Measurements from ENCODE around the gene RNU5D-1. TPM values are rescaled to one million over a fixed set of nuclear protein-coding genes. Genes with fewer than 3 reads are reported as not detected.

Gene RNU5D-1
- total RNA-seq, 1 experiment from 2014 or later: not detected

DNA sequence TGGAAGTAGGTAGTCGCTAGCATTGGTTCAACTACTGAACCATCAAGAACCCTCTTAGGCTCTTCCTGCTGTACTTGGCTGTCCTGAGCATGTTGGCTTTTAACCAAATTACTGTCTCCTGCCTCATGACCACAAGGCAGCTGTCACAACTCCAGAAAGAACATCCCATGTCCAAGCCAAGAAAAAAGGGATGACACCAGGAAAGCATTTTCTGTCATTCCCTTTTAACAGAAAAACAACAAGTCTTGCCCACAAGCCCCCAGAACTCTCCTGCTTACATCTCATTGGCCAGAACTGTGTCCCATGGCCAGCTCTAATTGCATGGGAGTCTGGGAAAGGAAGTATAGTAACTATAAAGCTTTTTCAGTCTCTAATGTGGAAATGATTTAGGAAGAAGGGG is 2.4 kb upstream of the RNU5D-1 start:
- peak; percentile 82 for DNase-seq (ENCODE audit: low read depth)

DNA sequence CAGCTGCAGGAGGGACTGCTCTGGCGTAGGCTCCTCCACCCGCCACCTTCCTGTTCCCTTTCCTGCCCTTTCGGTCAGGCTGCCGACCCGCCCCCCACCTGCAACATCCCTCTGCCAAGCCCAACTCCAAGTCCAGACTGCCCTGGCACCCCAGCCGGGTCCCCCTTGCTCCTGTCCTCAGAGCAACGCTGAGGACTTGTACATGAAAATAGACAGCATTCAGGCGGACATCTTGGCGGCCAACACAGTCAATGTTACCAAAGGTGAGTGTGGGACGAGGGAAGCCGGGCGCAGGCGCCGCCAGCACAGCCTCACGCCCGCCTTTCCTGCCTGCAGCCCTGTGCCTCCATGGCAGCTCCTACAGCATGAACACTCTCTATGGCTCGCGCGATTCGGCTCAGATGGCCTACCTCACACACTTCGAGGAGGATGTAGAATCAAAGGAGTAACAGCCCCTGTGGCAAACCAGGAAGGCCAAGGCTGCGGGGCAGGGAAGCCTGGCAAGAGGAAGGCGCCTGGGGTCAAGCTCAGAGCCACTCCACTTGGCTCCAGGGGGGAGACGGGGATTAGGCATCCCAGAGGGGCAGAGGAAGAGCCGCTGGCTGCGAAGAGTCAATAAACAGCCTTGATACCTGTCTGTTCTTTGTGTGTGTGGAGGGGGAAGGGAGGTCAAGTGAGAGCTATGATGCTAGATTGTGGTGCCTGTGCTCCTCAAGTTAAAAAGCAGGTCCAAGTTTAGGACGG is 5.8 kb downstream of the RNU5D-1 start:
- DNase-seq (ENCODE audit: low read depth): no peak

DNA sequence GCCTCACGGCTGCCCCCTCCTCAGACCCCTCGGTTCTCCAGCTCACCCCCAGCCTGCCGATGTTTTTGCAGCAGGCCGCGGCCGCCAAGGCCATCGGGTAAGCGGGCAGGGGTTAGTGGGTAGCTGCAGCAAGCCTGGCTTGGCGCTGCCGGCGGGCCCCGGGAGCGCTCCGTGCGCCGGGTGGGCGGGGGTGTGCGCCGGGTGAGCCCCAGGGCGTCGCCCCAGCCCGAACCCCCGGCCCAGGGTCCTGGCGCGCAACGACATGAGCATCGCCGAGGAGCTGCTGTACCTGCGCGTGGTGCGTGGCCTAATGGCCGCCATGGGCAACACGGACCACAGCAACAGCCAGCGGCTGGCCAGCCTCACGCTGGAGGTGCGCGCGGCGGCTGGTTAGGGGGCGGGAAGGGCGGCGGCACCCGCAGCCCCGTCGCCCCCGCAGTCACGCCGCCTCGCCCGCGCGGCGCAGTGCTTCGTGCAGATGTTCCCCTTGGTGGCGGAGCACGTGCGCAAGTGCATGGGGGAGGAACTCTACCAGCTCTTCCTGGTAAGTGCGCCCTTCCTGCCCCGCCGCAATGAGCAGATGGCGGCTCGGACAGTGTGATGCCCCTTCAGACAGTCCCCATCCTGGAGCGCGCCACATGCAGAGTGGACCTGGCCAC is 6.5 kb downstream of the RNU5D-1 start:
- no peak for DNase-seq (ENCODE audit: low read depth)

DNA sequence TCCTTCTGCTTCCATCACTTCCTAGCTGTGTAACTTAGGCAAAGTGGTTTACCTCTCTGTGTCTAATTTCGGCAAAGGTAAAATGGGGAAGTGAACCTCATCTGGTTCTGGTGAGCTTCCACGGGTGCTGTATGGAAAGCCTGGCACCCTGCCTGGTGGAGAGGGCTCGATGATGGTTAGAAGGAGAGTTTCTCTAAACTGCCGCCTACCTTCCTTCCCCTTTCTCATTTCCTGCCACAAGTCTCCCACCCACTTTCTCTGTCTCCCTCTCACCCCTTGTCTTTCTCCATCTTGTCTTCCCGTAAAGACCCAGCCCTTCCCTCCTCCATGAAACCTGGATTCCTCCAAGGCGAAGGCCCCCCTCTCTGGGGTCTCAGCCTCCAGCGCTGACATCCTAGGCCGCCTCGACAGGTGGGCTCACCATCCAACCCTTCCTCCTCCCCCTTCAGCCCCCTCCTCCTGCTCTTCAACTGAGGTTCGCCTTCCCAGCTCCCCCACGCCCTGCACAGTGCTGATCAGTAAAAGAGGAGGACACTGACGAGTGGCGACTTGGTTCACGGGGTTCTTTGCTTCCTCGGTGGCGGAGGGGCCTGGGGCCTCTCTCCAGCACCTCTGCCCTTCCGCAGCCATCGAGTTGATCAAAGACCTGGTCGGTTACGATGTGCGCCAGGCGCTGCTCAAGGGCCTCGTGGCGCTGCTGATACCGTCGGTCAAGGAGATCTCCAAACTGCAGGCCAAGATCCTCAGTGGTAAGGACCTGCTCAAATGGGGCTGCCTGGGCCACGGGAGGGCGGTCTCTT is 7.3 kb downstream of the RNU5D-1 start:
- no peak for DNase-seq (ENCODE audit: low read depth)

DNA sequence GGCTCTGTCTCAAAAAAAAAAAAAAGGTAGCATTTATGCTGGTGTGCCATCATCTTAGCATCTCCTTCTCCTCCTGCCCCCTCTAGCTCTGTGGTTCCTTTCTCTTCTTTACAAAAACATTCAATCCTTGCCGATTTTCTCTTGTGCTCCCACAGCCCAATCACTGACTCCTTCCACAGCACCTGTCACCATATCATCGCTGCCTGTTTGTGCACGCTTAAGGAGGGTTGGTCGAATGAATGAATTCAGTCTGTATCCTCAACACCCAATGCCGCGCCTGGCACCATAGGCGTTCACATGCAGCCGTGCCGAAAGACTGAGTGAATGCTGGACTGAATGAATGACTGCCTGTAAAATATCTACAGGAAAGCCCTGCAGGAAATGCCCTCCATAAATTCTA is 7.9 kb downstream of the RNU5D-1 start:
- DNase-seq (ENCODE audit: low read depth): no peak

DNA sequence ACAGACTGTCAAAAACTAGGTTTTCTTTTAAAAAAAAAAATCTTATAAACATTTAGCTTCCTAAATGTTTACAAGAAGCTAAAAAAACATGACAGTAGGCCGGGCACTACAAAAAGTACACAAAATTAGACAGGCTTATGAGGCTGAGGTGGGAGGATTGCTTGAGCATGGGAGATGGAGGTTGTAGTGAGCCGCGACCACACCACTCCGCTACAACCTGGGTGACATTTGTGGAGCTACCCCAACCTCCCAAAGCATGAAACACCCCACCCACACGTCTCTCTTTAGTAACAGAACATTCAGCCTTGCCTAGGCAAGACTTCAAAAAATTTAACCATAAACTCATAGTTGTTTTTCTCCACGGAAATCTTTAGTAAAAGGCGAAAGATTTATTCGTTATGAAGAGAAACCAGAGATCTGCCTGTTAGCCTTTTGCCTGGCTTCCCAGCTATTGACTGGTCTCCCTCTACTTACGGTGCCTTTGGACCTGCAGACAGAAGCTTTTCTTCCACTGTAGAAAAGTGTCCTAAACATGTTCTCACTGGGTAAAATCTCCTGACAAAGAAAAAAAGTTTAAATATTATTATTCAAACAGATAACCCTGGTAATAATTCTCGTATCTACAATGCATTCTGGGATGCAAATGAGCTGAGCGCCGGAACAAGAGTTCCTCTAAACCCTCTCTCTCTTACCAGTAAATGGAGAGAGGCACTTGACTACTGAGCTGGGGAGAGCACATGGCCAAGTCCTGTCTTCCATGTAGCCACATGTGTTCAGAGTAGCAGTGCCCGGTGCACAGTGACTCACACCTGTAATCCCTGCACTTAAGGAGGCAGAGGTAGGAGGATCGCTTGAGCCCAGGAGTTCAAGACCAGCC is 9.2 kb downstream of the RNU5D-1 start:
- peak; percentile 93 for DNase-seq (ENCODE audit: low read depth)

DNA sequence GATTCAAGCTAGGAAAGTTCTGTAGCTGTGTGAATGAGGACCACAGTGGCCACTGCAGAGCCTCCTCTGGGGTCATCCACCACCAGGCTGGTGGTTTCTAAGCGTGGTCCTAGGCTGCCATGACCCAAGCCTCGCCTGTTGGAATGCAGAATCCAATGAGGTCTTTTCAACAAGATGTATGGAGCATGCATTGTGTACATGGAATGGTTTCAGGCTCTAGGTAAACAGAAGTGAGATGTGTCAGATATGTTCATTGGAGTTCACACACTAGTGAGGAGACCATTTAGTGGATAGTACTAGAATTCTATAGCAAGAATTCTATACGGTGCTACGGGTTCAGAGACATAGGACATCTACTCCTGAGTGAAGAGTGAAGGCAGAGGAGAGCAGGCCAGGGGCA is 10.7 kb downstream of the RNU5D-1 start:
- DNase-seq (ENCODE audit: low read depth): no peak

DNA sequence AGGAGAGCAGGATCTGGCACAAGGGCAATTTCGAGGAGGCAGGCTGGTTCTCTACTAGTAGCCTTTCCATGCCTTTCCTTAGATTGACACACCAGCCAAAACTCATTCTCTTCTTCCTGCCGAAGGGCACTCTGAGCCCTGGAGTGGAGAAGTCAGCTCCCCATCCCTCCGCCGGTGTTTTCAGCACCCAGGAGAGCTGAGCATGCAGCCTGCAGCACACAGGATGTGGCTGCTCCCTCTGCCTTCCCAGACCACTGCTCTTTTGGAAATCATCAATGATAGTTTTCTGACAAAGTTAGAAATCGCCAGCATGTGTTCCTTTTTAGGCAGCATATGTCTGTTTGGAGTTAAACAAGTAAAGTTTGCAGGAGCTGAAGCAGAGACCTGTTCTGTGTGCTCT is 11.7 kb downstream of the RNU5D-1 start:
- no peak for DNase-seq (ENCODE audit: low read depth)

DNA sequence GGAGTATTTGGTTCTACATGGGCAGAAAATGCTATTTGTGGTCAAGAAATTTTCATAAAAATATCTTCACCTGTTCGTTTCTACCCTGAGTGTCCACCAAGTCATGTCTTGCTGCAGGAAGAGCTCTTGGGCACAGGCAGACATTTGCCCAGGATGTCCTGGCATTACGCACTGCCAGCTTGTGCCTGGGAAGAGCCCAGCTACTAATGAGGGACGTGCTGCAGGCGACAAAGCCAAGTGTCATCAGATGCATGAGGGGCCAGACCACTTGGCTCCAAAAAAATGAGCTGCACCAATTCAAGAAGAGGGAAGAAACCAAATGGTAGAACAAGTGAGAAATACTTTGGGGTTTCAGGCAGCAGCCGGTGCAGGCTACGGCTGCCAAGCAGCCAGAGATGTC is 12.9 kb downstream of the RNU5D-1 start:
- DNase-seq (ENCODE audit: low read depth): no peak

DNA sequence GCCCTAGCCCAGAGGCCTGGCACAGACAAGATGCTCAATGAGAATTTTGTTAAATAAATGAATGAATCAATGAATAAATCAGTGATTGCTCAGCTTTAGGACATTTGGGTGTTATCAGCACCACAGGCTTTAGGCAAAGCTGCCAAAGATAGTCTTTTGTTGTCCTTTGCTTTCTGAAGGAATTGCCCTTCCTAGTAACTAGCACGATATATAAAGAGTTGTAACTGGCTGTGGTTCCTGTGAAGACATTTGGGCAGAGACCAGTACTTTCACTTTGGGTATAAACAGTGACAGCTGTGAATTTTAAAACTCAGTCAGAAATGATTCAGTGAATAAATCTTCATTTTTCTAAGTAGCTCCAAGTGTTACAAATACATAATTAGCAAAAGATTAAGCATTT is 13.3 kb downstream of the RNU5D-1 start:
- DNase-seq (ENCODE audit: low read depth): no peak

DNA sequence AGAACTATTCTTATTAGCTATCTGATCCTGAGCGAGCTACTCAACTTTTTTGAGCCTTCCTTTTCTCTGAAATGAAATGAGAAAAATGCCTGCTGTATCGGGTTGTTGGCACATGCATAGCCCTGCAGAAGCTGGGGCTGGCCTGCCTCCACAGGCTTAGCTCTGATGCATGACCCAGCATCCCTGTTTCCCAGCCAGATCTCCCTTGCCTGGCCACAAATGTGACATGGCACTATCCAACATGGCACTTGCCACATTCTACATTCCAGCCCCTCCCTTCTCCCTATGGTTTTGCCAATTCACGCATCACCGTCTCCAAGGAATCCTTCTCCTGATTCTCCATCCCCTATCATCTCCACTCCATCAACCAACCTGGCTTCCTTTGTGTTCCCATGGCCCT is 13.8 kb downstream of the RNU5D-1 start:
- DNase-seq (ENCODE audit: low read depth): no peak

DNA sequence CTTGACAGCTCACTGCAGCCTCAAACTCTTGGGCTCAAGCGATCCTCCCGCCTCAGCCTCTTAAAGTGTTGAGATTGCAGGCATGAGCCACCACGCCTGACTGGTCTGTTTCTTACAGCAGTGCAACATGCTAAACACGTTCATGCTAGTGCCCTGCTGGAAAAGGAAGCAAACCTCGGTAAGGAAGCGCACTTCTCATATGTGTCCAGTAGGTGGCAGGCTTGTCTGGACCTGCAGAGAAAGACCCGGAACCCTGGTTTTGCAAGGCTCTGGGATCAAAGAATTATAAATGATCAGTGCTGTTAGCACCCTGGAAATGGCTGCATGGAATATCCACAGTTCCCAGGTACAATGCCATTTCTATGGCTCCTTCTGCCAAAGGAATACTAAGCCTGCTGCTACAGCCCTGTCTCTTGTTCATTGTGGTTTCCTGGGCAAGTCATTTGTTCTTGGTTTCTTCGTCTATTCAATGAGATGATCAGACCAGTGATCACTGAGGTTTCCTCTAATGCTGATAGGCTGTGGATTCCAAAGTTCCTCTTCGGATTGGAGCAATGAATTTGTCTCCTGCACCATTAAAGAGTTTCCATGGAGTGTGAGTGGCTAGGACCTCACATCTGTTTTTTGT is 15.9 kb downstream of the RNU5D-1 start:
- peak; percentile 68 for DNase-seq (ENCODE audit: low read depth)

DNA sequence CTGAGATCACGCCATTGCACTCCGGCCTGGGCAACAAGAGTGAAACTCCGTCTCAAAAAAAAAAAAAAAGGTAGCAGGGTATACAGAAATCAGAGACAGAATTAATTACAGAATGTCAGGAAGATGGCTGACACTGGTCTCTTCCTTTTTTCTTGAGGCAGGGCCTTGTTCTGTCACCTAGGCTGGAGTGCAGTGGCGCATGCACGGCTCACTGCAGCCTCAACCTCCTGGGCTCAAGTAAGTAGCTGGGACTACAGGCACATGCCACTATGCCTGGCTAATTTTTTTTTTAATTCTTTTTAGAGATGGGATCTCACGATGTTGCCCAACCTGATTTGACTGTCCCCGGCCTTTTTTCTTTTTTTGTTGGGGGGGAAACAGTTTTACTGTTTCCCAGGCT is 16.4 kb downstream of the RNU5D-1 start:
- DNase-seq (ENCODE audit: low read depth): no peak

DNA sequence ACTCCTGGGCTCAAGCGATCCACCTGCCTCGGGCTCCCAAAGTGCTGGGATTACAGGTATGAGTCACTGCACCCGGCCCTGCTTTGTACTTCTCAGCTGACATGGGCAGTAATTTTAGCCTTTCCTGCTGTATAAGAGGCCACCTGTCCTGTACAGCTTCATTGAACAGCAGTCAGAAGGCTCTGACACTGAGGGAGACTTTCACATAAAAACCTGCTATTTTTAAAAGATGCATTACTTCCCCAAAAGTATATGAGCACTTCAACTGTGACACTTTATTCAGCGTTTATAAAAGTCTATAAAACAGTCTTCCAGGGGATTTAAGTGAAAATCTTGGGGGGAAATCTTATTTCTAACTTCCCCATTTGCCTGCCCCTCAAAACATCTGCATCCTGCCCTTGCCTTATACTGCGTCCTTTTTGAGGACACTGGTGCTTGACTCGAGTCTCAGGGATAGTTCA is 17.6 kb downstream of the RNU5D-1 start:
- DNase-seq (ENCODE audit: low read depth): peak; percentile 39

DNA sequence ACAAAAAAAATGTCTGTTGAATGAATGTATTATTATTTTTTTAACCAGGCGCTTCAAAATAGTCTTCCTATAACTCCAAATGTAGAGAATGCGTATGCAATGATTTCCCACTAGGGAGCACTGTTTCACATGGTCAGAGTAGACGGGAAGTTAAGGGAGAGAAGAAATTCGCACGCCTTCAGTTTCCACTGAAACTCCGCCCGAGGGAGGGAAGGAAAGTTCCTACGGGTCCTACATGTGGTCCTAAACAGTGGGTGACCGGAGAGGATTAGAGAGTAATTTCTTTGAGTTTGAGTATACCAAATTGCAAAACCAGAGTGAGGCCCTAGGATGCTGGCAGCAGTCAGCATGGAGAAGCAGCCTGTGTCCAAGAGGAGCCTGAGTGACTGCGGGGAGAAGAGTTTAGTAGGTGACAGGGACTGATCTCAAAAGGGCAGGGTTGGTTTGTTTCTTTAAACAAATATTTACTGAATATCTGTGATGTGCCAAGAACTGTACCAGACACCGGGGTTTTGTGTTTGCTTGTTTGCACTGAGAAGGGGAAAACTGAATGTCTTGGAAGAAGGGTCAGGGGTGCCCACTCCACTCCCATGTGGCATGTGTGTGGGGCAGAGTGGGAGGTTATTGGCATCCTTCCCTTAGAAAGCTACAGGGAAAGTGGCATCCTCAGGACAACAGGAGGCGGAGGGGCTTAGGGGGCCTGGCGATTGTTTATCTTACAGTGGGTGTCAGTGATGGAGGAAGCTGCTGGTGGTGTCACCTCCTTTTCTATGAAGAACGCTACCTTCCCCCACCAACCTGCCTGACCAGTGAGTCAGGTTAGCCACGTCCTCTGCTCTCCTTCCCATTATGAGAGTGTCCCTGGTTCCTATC is 22.8 kb downstream of the RNU5D-1 start:
- DNase-seq (ENCODE audit: low read depth): peak; percentile 28

DNA sequence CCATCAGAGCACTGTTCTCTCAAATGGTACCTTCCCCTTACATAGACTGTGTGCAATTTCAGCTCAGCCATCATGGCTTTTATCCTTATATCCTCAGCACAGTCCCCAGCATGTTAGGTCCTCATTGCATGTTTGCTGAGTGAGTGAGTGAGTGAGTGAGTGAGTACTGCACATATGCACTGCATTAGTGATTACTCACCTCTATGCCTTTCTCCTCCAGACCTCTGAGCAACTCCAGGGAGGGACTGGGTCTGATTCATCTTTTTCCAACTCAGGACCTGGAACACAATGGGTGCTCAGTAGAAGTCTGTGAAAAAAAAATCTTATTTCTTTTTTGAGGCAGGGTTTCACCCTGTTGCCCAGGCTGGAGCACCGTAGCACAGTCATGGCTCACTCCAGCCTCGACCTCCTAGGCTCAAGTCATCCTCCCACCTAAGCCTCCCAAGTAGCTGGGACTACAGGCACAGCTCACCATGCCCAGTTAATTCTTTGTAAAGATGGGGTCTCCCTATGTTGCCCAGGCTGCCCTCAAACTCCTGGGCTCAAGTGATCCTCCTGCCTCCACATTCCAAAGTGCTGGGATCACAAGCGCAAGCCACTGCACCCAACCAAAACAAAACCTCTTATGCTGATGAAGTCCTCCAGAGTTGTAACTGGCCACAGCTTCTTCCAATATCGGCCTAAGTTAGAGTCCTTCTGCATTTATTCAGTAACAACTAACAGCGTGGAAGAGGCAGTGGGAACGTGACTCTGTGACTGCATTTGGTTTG is 23.7 kb downstream of the RNU5D-1 start:
- peak; percentile 94 for DNase-seq (ENCODE audit: low read depth)

DNA sequence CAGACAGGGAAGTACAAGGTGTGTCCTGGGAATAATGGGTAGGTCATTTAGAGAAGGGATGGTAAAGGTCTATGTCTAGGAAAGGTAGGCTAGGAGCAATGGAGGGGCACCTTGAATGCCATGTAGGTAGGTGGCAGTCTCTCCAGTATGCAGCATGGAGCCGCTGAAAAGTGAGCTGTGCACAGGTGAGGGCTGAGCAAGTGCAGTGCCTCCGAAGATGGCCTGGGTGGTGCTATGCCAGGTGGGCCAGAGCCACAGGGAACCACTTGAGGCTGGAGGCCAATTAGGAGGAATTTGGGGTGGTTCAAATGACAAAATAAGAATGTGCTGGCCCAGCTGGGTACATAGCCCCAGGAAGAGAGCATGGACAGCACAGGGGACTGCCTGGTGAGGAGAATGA is 25.0 kb downstream of the RNU5D-1 start:
- DNase-seq (ENCODE audit: low read depth): no peak

DNA sequence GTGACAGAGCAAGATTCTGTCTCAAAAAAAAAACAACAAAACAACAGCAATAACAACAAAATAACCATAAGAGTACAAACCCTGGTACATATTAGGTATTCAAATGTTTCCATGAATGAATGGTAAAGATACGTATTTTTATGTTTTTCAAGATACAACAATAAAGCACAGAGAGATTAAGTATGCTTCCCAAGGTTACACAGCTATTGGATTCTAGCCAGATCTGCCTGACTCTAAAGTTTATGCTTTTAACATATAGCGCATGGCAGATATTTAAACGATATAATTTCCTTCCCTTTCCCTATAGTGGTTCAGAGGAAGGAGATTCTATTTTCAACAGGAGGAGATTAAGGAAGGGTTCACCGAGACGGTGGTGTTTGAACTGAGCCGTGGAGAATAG is 25.5 kb downstream of the RNU5D-1 start:
- no peak for DNase-seq (ENCODE audit: low read depth)

DNA sequence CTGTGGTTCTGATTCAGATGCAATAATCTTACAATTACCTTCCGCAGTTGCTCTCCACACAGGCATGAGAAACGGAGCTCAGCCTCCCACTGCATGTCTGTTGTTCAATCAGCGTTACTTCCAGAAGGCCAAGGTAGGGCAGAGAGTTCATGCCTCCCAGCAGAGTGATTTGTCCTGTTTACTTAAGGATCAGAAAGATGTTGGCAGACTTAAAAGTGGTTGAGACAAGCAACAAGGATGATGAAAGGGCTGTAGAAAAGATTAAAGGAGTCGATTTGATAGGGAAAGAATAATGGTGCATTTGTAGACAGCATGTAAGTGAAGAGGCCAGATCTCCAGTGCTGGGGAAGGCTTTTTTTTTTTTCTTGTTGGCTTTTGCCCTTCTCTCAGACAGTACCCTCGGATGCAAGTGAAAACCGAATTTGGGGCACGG is 29.8 kb downstream of the RNU5D-1 start:
- no peak for DNase-seq (ENCODE audit: low read depth)
